Astrocyte (in vitro differentiated cells and primary cell): Measurements from ENCODE around the gene DHH. TPM values are rescaled to one million over a fixed set of nuclear protein-coding genes. Genes with fewer than 3 reads are reported as not detected.

ENCODE experiments used
- DNase-seq: peaks from one replicate; pipeline ENCODE4 v3.0.0-alpha.2; 2010; ENCODE audit warnings: low read depth
- FAIRE-seq: peaks from 2 replicates; lab custom pipeline; 2011; peaks lifted over from hg19 to GRCh38; lab: Jason Lieb, UNC
- H2AFZ ChIP-seq: 2 replicates; pipeline ENCODE4 v1.6.0; 2012; ENCODE audit warnings: low read depth, low read length, inconsistent platforms
- H3K27ac ChIP-seq: 2 replicates; pipeline ENCODE4 v1.5.1; 2011; ENCODE audit warnings: low read depth, low read length, inconsistent platforms
- H3K27me3 ChIP-seq: 2 replicates; pipeline ENCODE4 v1.6.0; 2011; ENCODE audit warnings: low read length, inconsistent platforms; ENCODE audit not compliant: insufficient read depth
- H3K36me3 ChIP-seq: 2 replicates; pipeline ENCODE4 v1.5.1; 2011; ENCODE audit warnings: low read length, inconsistent platforms; ENCODE audit not compliant: insufficient read depth
- H3K4me1 ChIP-seq: 2 replicates; pipeline ENCODE4 v1.5.1; 2011; ENCODE audit warnings: low read length, inconsistent platforms; ENCODE audit not compliant: insufficient read depth
- H3K4me2 ChIP-seq: 2 replicates; pipeline ENCODE4 v1.6.0; 2012; ENCODE audit warnings: low read length, inconsistent platforms
- H3K4me3 ChIP-seq: 2 replicates; pipeline ENCODE4 v1.5.1; 2011; ENCODE audit warnings: low read depth, mild to moderate bottlenecking, low read length, inconsistent platforms; ENCODE audit not compliant: insufficient read depth
- H3K79me2 ChIP-seq: 2 replicates; pipeline ENCODE4 v1.6.0; 2012; ENCODE audit warnings: mild to moderate bottlenecking, low read length, inconsistent platforms; ENCODE audit not compliant: insufficient read depth
- H3K9ac ChIP-seq: 2 replicates; pipeline ENCODE4 v1.6.0; 2012; ENCODE audit warnings: mild to moderate bottlenecking, low read length, inconsistent platforms
- H3K9me3 ChIP-seq: 2 replicates; pipeline ENCODE4 v1.5.1; 2012; ENCODE audit warnings: low read depth, mild to moderate bottlenecking, low read length, inconsistent platforms; ENCODE audit not compliant: insufficient read depth
- H4K20me1 ChIP-seq: 2 replicates; pipeline ENCODE4 v1.6.0; 2012; ENCODE audit warnings: low read length, inconsistent platforms; ENCODE audit not compliant: insufficient read depth
- H3K27ac Mint-ChIP-seq: one replicate; pipeline ENCODE4 v1.8.0; 2021; ENCODE audit warnings: mild to moderate bottlenecking, mixed read lengths; ENCODE audit not compliant: unreplicated experiment
- H3K27me3 Mint-ChIP-seq: one replicate; pipeline ENCODE4 v1.8.0; 2021; ENCODE audit warnings: low read depth, mixed read lengths; ENCODE audit not compliant: unreplicated experiment
- H3K36me3 Mint-ChIP-seq: one replicate; pipeline ENCODE4 v1.8.0; 2021; ENCODE audit warnings: low read depth, mixed read lengths; ENCODE audit not compliant: unreplicated experiment
- H3K4me1 Mint-ChIP-seq: one replicate; pipeline ENCODE4 v1.8.0; 2021; ENCODE audit warnings: low read depth, mixed read lengths; ENCODE audit not compliant: unreplicated experiment
- H3K4me3 Mint-ChIP-seq: one replicate; pipeline ENCODE4 v1.8.0; 2021; ENCODE audit warnings: mild to moderate bottlenecking, moderate library complexity, mixed read lengths; ENCODE audit not compliant: unreplicated experiment
- H3K9me3 Mint-ChIP-seq: one replicate; pipeline ENCODE4 v1.8.0; 2021; ENCODE audit warnings: mild to moderate bottlenecking, mixed read lengths; ENCODE audit not compliant: unreplicated experiment
- CTCF ChIP-seq: IDR thresholded peaks from 2 replicates; pipeline ENCODE4 v1.5.1; 2011; ENCODE audit warnings: low read depth, mild to moderate bottlenecking, inconsistent platforms, low read length, moderate library complexity; ENCODE audit not compliant: insufficient read depth
- EZH2 ChIP-seq: IDR thresholded peaks from 2 replicates; pipeline ENCODE4 v1.6.1; 2012; ENCODE audit warnings: mild to moderate bottlenecking, low read length, inconsistent platforms; ENCODE audit not compliant: insufficient read depth
- total RNA-seq: library from RNA; stranded (reverse); gene quantifications from 2 replicates; pipeline ENCODE4 v1.2.1, GENCODE V29; 2021

DHH gene
- total RNA-seq, 1 donor from 2014 or later = 0.16 TPM

- Histone ChIP-seq H3K27ac (no peak overlapping the region), H3K4me3 (peak overlapping the region; percentile 92), H3K9ac (peak overlapping the region; percentile 97), H3K4me2 (peak overlapping the region; percentile 99), H3K9me3 (no peaks in the 10 kb centered on the region), H3K36me3 (peaks cover 24% of the 10 kb centered on the region), H3K79me2 (peaks cover 95% of the 10 kb centered on the region), H4K20me1 (peaks cover 85% of the 10 kb centered on the region), H3K4me1 (peaks cover 37% of the 10 kb centered on the region), H3K27me3 (no peaks in the 10 kb centered on the region), H2AFZ (no peak overlapping the region)
- H3K36me3 Mint-ChIP-seq = peaks cover 21% of the 10 kb centered on the region
- no peaks in the 10 kb centered on the region for H3K27me3 Mint-ChIP-seq
- peak; percentile 86 for FAIRE-seq
- DNase-seq = peak; percentile 59
- H3K9me3 Mint-ChIP-seq = no peaks in the 10 kb centered on the region
- H3K4me1 Mint-ChIP-seq = peaks cover 37% of the 10 kb centered on the region
- no peak for TF ChIP-seq CTCF
- TF ChIP-seq EZH2 = no peak
- H3K4me3 Mint-ChIP-seq = peak overlapping the region; percentile 98
- peak overlapping the region; percentile 8 for H3K27ac Mint-ChIP-seq
Observed at GRCh38 chr12:49055978-49056754, 38.4 kb downstream of the DHH start.

GRCh38 chr12:49055092-49055491 is 39.5 kb downstream of the DHH start:
- peak overlapping the region; percentile 48 for H3K27ac Mint-ChIP-seq
- H3K36me3 ChIP-seq = peaks cover 24% of the 10 kb centered on the region
- no peak overlapping the region for H3K4me2 ChIP-seq
- H2AFZ ChIP-seq = no peak overlapping the region
- peak overlapping the region; percentile 12 for H3K9ac ChIP-seq
- peaks cover 99% of the 10 kb centered on the region for H3K79me2 ChIP-seq
- H3K36me3 Mint-ChIP-seq = peaks cover 20% of the 10 kb centered on the region
- H3K9me3 Mint-ChIP-seq = no peaks in the 10 kb centered on the region
- H3K9me3 ChIP-seq = no peaks in the 10 kb centered on the region
- H3K4me3 Mint-ChIP-seq = peak overlapping the region; percentile 98
- TF ChIP-seq CTCF (no peak), EZH2 (no peak)
- H3K27me3 ChIP-seq = no peaks in the 10 kb centered on the region
- peaks cover 37% of the 10 kb centered on the region for H3K4me1 Mint-ChIP-seq
- peaks cover 95% of the 10 kb centered on the region for H4K20me1 ChIP-seq
- no peak for FAIRE-seq
- H3K27ac ChIP-seq = no peak overlapping the region
- H3K4me3 ChIP-seq = no peak overlapping the region
- DNase-seq = no peak
- no peaks in the 10 kb centered on the region for H3K27me3 Mint-ChIP-seq
- peaks cover 40% of the 10 kb centered on the region for H3K4me1 ChIP-seq

GRCh38 chr12:49054524-49054923 is 40.1 kb downstream of the DHH start:
- H3K36me3 Mint-ChIP-seq = peaks cover 20% of the 10 kb centered on the region
- no peaks in the 10 kb centered on the region for H3K27me3 Mint-ChIP-seq
- peaks cover 96% of the 10 kb centered on the region for H3K79me2 ChIP-seq
- H3K4me1 ChIP-seq = peaks cover 45% of the 10 kb centered on the region
- peaks cover 99% of the 10 kb centered on the region for H4K20me1 ChIP-seq
- no peak overlapping the region for H3K27ac ChIP-seq
- FAIRE-seq (no peak), DNase-seq (no peak)
- no peak overlapping the region for H3K4me2 ChIP-seq
- no peak overlapping the region for H3K9ac ChIP-seq
- H2AFZ ChIP-seq = no peak overlapping the region
- no peaks in the 10 kb centered on the region for H3K9me3 ChIP-seq
- peak overlapping the region; percentile 98 for H3K4me3 Mint-ChIP-seq
- H3K27ac Mint-ChIP-seq = no peak overlapping the region
- peaks cover 42% of the 10 kb centered on the region for H3K4me1 Mint-ChIP-seq
- H3K27me3 ChIP-seq = no peaks in the 10 kb centered on the region
- H3K36me3 ChIP-seq = peaks cover 24% of the 10 kb centered on the region
- no peak for TF ChIP-seq EZH2
- TF ChIP-seq CTCF = no peak
- H3K9me3 Mint-ChIP-seq = no peaks in the 10 kb centered on the region
- H3K4me3 ChIP-seq = no peak overlapping the region
